Neuron (in vitro differentiated cells): ENCODE results near the gene PANX1.

Experiments
- H2AFZ ChIP-seq: one replicate; pipeline ENCODE4 v1.6.1; 2013; ENCODE audit warnings: low read depth, mild to moderate bottlenecking, inconsistent platforms, low read length, moderate library complexity
- H3K27me3 ChIP-seq: one replicate; pipeline ENCODE4 v1.6.1; 2013; ENCODE audit warnings: low read length; ENCODE audit not compliant: insufficient read depth
- H3K36me3 ChIP-seq: one replicate; pipeline ENCODE4 v1.6.1; 2013; ENCODE audit warnings: low read length; ENCODE audit not compliant: insufficient read depth
- H3K4me1 ChIP-seq: one replicate; pipeline ENCODE4 v1.6.1; 2013; ENCODE audit warnings: low read length; ENCODE audit not compliant: insufficient read depth
- H3K4me3 ChIP-seq: 2 replicates; pipeline ENCODE4 v1.5.1; 2013; ENCODE audit warnings: mild to moderate bottlenecking, low read length, moderate library complexity
- H3K9me3 ChIP-seq: one replicate; pipeline ENCODE4 v1.6.1; 2013; ENCODE audit warnings: low read length

The PANX1 gene

DNA sequence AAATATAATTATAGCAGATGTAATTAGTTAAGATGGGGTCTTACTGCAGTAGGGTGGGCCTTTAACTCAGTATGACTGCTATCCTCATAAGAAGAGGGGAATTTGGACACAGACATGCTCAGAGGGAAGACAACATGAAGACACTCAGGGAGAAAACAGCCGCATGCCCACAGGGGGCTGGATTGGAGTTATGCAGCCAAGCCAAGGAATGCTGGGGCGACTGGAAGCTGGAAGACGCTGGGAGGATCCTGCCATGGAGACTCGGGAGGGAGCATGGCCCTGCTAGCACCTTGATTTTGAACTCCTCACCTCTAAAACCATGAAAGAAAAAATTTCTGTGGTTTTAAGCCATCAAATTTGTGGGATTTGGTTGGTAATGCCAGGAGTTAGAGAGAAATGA, 40.9 kb downstream of the PANX1 start:
- H3K4me1 ChIP-seq, result no peaks in the 10 kb centered on the region
- peaks cover 7% of the 10 kb centered on the region for H3K9me3 ChIP-seq
- H3K27me3 ChIP-seq, result no peaks in the 10 kb centered on the region
- no peak overlapping the region for H2AFZ ChIP-seq
- H3K4me3 ChIP-seq, result no peak overlapping the region
- peaks cover 17% of the 10 kb centered on the region for H3K36me3 ChIP-seq

DNA sequence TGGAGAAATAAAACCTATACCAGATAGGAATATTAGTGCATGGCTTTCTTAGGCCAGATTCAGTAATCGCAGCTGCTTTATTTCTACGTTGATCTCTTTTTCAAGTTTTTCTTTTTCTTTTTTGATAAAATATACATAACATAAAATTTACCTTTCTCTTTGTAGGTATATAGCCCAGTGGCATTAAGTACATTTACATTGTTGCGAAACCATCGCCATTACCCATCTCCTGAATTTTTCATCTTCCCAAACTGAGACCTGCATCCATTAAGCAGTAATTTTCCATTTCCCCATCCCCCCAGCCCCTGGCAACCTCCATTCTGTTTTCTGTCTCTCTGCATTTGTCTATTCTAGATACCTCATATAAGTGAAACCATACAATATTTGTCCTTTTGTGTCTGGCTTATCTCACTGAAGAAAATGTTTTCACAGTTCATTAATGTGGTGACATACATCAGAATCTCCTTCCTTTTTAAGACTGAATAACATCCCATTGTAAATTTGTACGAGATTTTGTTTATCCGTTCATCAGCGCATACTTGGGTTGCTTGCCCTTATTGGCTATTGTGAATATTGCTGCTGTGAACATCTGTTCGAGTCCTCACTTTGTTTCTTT, 41.4 kb downstream of the PANX1 start:
- no peak overlapping the region for H3K4me3 ChIP-seq
- no peaks in the 10 kb centered on the region for H3K27me3 ChIP-seq
- no peak overlapping the region for H2AFZ ChIP-seq
- H3K9me3 ChIP-seq, result peaks cover 7% of the 10 kb centered on the region
- no peaks in the 10 kb centered on the region for H3K4me1 ChIP-seq
- peaks cover 18% of the 10 kb centered on the region for H3K36me3 ChIP-seq

DNA sequence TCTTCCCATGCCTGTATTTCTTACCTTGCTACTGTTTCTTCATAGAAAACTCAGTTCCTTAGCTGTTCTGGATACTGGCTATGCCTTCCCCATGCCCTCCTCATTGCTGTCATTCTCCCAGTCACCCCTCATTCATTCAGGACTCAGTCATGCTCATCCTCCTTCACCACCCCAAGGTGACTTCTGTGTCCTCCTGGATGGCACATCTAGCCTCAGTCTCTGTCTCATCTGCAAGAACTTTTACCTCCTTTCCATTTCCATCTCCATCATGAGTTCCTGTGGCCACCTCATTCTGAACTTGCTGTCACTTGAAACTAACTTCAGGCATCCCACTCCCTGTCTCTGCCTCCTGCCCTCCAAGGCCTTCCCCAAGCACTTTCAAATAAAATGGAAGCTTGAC, 42.3 kb downstream of the PANX1 start:
- Histone ChIP-seq H3K36me3 (peaks cover 18% of the 10 kb centered on the region), H2AFZ (no peak overlapping the region), H3K27me3 (no peaks in the 10 kb centered on the region)

DNA sequence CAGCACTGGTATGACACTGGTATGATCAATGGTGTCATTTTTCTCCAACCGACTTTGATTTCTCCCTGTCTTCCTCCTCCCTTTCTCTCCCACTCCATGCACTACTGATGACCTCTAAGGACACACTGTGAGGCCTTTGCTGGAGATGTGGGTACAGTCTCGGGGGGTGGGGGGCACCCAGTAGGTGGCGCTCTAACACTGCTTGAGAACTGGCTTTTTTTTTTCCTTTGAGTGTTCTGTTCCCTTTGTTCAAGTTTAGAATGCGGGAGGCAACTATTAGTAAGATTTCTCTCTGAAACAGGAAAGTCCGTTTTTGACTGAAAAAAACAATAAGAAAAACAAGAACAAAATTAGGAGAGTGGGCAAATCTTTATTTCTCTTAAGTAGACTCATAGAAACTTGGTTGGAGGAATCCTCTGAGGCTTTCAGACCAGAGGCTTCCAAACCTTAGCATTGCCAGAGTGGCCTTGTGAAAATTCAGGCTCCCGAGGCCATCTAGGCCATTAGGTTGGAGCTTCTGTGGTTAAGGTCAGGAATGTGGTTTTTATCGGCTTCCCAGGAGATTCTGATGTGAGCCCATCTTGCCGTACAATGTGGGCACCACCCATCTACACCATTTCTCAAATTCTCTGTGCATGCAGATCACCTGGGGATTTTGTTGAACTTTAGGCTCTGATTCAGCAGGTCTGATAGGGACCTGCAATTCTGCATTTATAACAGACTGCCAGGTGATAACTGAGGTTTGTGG, 43.2 kb downstream of the PANX1 start:
- no peaks in the 10 kb centered on the region for H3K4me1 ChIP-seq
- no peak overlapping the region for H2AFZ ChIP-seq
- peaks cover 18% of the 10 kb centered on the region for H3K36me3 ChIP-seq
- peaks cover 2% of the 10 kb centered on the region for H3K9me3 ChIP-seq
- H3K4me3 ChIP-seq, result no peak overlapping the region
- H3K27me3 ChIP-seq, result no peaks in the 10 kb centered on the region

More for the DNA sequence above, 42.3 kb downstream of the PANX1 start:
- H3K9me3 ChIP-seq, result peaks cover 6% of the 10 kb centered on the region
- H3K4me3 ChIP-seq, result no peak overlapping the region
- no peaks in the 10 kb centered on the region for H3K4me1 ChIP-seq

DNA sequence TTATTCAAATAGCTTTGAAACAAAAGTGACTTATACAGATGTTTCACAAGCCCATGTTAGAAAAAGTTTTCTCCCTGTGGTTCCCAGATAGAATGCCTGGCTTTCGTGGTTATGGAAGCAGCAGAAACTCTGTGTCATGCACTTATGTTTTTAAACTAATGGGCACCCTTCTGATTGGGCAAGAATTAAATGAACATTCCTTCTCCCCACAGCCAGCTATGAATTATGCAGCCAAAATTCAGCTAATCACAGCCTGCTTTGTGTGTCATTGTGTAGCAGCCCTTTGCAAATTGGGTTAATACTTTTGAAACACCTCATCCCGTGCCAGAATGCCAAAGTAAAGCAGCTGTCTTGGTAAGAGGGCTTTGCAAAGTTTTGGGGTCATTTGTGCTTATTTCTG, 46.9 kb downstream of the PANX1 start:
- Histone ChIP-seq H3K36me3 (peaks cover 45% of the 10 kb centered on the region), H3K9me3 (peaks cover 1% of the 10 kb centered on the region), H3K4me1 (no peaks in the 10 kb centered on the region), H3K4me3 (no peak overlapping the region), H2AFZ (no peak overlapping the region), H3K27me3 (no peaks in the 10 kb centered on the region)

DNA sequence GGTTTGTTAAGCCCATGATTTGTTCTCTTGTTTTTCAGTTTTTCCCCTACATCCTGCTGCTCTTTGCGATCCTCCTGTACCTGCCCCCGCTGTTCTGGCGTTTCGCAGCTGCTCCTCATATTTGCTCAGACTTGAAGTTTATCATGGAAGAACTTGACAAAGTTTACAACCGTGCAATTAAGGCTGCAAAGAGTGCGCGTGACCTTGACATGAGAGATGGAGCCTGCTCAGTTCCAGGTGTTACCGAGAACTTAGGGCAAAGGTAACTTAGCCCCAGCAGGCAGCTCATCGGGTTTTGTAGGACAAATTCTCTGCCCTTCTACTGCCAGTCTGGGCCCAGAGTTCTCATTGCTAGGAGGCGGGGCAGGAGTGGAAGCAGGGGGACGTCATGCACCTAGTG, 49.7 kb downstream of the PANX1 start:
- Histone ChIP-seq H3K27me3 (no peaks in the 10 kb centered on the region), H3K36me3 (peaks cover 60% of the 10 kb centered on the region), H3K4me1 (no peaks in the 10 kb centered on the region), H3K9me3 (no peaks in the 10 kb centered on the region), H3K4me3 (no peak overlapping the region), H2AFZ (no peak overlapping the region)

DNA sequence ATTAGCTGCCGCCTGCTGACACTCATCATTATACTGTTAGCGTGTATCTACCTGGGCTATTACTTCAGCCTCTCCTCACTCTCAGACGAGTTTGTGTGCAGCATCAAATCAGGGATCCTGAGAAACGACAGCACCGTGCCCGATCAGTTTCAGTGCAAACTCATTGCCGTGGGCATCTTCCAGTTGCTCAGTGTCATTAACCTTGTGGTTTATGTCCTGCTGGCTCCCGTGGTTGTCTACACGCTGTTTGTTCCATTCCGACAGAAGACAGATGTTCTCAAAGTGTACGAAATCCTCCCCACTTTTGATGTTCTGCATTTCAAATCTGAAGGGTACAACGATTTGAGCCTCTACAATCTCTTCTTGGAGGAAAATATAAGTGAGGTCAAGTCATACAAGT, 51.1 kb downstream of the PANX1 start:
- Histone ChIP-seq H2AFZ (no peak overlapping the region), H3K27me3 (no peaks in the 10 kb centered on the region), H3K9me3 (no peaks in the 10 kb centered on the region), H3K4me1 (no peaks in the 10 kb centered on the region), H3K4me3 (no peak overlapping the region), H3K36me3 (peaks cover 68% of the 10 kb centered on the region)

DNA sequence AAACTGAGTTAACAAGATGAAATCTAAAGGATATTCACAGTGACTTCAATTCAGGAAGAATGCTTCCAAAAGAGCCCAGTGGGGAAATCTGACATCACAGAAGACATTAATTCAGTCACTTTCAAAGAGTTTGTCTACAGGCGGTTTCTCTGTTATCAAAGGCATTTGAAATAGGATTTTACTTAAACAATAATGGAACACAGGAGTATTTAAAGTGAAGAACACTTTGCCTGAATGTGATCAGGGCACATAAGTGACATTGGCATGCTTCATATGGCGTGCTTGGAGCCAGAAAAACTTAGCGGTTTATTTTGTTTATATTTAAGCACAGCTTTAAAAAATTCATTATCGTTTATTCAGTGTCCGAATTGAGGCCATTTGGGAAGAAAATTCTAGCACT, 52.9 kb downstream of the PANX1 start:
- no peak overlapping the region for H3K4me3 ChIP-seq
- H3K36me3 ChIP-seq, result peaks cover 74% of the 10 kb centered on the region
- H3K27me3 ChIP-seq, result no peaks in the 10 kb centered on the region

DNA sequence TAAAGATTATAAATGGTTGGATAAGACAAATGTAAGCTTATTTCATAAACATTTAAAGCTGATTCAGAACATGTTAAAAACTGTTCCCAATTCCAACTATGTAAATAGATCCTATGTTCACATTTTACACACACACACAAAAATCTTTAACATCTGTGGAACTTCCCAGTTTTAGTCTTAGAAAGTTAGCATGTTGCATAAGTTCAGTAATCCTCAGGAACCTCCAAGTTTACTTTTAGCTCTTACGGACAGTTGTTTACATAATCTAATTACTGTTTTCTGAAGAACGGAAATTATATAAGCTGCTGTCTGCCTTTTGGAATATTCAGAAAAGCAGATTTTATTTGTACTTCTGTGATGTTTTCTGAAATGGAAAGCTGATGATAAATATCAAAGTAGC, 53.3 kb downstream of the PANX1 start:
- no peaks in the 10 kb centered on the region for H3K27me3 ChIP-seq
- no peak overlapping the region for H2AFZ ChIP-seq
- H3K4me3 ChIP-seq, result no peak overlapping the region
- H3K9me3 ChIP-seq, result peaks cover 2% of the 10 kb centered on the region
- H3K36me3 ChIP-seq, result peaks cover 74% of the 10 kb centered on the region
- H3K4me1 ChIP-seq, result no peaks in the 10 kb centered on the region

More for the DNA sequence above, 52.9 kb downstream of the PANX1 start:
- Histone ChIP-seq H2AFZ (no peak overlapping the region), H3K4me1 (no peaks in the 10 kb centered on the region), H3K9me3 (peaks cover 2% of the 10 kb centered on the region)

DNA sequence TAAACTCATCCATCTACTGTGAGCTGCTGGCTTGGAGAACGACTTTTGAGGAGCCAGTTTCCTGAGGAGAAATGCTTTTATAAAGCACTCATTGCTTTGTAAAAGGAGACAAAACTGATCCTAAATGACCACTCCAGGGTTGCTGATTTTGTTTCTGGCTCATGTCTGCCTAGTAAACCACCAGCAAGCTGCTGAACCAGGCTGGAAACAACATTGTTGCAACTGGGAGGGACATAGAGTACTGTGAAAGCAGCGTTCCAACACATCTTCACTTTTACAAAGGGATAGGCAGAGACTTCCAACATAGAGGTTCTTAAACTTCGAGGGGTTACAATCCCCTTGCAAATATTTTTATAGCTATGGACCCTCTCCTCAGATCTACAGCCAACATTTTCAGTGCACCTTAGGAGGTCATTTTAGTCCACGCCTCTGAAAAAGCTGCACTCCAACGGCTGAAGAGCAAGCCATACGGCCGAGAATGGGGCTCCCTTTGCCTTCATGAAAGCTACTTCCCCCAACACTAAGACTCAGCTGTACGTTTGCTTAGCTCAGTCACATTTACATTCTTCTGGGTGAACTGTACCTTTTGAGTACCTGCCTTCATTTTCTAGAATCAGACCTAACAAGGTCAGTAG, 54.7 kb downstream of the PANX1 start:
- peaks cover 2% of the 10 kb centered on the region for H3K9me3 ChIP-seq
- no peak overlapping the region for H3K4me3 ChIP-seq
- H3K36me3 ChIP-seq, result peaks cover 63% of the 10 kb centered on the region
- H3K4me1 ChIP-seq, result no peaks in the 10 kb centered on the region
- no peaks in the 10 kb centered on the region for H3K27me3 ChIP-seq
- H2AFZ ChIP-seq, result no peak overlapping the region

DNA sequence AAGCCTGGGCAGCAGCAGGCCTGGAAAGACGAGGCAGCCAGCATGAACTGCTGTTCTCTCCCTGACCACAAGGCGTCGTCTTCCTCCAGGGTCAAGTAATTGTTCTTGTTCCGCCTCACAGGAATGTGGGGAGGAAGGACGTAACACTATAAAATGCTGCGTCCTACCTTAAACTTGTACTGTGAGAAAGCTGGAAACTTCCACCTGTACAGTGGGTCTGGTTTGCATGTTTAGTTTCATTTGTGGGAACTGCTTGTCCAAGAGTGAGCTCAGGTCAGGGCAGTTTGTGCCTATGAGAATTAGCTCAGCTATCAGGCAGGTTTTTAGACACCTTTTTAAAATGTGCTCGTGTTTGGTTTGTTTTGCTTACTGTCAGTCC, 55.2 kb downstream of the PANX1 start:
- Histone ChIP-seq H3K27me3 (no peaks in the 10 kb centered on the region), H3K4me3 (no peak overlapping the region), H3K36me3 (peaks cover 58% of the 10 kb centered on the region), H3K9me3 (peaks cover 2% of the 10 kb centered on the region), H3K4me1 (no peaks in the 10 kb centered on the region), H2AFZ (no peak overlapping the region)

DNA sequence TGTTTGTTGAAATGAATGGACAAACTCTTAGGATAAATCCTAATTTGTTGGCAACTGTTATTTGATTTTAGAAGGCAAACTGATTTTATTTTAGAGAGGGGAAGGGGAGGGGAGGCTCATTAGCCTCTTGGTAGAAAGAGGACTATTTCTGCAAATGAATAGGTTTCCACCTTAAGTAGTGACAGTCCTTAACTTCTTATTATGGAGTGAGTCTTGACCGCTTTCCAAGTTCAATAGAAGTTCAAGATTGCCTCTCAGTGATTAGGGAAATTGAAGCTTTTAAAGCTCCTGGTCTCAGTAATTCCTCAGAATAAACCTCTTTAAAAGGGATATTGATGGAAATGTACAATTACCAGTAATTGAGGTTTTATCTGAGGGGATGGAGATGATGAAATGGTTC, 55.7 kb downstream of the PANX1 start:
- Histone ChIP-seq H3K4me1 (no peaks in the 10 kb centered on the region), H3K36me3 (peaks cover 54% of the 10 kb centered on the region), H3K27me3 (no peaks in the 10 kb centered on the region), H3K4me3 (no peak overlapping the region), H3K9me3 (peaks cover 2% of the 10 kb centered on the region), H2AFZ (no peak overlapping the region)

DNA sequence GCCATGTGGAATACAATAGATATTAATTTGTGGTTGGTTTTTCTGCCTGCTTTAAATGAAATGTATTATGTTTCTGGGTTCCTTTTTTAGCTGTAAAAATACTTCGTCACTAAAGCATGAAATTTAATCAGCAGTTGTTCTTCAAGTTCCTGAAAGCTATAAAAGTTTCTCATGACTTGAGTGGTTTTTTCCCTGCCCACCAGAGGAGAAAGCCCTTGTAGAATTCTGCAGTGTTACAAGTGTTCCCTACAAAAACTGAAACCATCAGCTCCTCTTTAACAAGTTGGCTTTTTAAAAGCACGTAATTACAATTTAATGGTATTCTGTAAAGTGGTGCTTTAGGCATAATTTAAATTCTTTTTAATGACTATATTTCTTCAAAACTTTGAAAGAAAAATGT, 56.2 kb downstream of the PANX1 start:
- peaks cover 50% of the 10 kb centered on the region for H3K36me3 ChIP-seq
- peaks cover 2% of the 10 kb centered on the region for H3K9me3 ChIP-seq
- H3K4me1 ChIP-seq, result no peaks in the 10 kb centered on the region
- no peak overlapping the region for H3K4me3 ChIP-seq
- H2AFZ ChIP-seq, result no peak overlapping the region
- H3K27me3 ChIP-seq, result no peaks in the 10 kb centered on the region
